M059J (cell line): ENCODE data around the gene PODXL2. TPM values are rescaled to one million over a fixed set of nuclear protein-coding genes. Genes with fewer than 3 reads are reported as not detected.
"Not testable (repeated sequence)": the region's sequence is repeated elsewhere in the genome, so short reads cannot be mapped to it uniquely, and the experiment has no call there.

Experiments used
- DNase-seq: peaks from one replicate; pipeline ENCODE4 v3.0.0-alpha.2; 2012; ENCODE audit warnings: low read depth
- total RNA-seq: library from RNA; depleted of rRNA; stranded (reverse); fragments of >200 nt; shearing (Covaris generic); gene quantifications from 2 replicates; pipeline ENCODE4 v1.2.3, GENCODE V29; 2014

The PODXL2 gene
- total RNA-seq, 1 experiment from 2014 or later = 19.9 TPM

DNA sequence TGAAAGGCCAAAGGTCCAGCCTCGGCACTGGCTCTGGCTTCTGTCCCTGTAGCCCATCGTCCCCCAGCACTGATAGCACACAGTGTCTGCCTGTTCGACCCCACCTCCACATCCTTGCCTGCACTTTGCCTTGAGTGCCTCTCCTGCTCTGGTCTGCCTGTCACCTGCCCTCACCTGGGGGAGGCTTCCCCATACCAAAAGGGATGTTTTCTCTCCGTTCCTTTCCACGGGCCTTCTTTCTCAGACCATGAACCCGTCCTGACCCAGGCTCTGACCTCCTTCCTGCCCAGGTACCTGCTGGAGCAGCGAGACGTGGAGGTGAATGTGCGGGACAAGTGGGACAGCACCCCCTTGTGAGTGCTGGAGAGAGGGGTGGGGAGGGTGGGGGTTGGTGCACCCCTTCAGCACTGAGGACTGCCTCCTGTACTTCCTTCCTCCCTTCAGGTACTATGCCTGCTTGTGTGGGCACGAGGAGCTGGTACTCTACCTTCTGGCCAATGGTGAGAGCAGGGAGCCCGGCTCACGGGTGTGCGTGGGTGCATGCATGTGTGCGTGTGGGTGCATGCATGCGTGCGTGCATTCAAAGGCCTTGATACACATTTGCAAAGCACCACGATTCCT, 45.2 kb downstream of the PODXL2 start:
- DNase-seq = no peak

DNA sequence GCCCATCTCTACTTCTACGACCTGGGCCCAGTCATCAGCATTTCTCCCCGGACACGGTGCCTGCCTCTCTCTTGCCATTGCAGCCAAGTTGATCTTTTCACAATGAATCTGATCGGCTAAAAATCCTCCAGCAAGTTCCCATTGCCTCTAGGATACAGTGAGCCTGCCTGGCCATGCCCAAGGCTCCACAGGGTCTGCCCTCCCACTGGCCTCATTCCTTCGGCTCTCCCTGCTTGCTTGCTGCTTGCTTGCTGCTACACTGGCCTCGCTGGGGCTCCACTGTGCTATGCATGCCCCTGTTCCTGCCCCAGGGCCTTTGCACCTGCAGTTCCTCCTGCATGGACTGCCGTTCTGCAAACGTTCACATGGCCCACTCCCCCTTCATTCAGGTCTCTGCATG, 45.8 kb downstream of the PODXL2 start:
- DNase-seq = no peak

DNA sequence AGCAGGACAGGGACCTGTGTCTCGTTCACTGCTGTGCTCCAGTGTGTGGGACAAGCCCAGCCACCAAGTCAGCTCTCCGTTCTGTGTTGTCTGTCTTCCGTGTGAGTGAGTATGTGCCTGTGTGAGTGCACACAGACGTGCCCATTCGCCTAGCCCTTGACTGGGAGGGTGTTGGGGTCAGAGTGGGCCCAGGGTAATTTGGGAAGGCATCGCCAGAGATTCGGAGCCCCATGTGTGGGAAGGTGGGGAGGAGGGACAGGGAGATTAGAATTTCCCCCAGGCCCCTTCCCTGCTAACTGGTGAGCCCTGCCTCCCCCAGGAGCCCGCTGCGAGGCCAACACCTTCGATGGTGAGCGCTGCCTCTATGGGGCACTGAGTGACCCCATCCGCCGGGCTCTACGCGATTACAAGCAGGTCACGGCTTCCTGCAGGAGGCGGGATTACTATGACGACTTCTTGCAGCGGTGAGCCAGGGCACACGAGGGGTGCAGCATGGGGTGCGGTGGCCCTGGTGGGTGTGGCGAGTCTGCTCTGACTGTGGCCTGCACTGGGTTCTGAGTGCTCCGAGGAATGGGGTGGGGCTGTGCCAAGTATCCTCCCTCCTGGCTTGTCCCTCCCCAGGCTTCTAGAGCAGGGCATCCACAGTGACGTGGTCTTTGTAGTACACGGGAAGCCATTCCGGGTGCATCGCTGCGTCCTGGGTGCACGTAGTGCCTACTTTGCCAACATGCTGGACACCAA, 46.8 kb downstream of the PODXL2 start:
- DNase-seq = no peak

DNA sequence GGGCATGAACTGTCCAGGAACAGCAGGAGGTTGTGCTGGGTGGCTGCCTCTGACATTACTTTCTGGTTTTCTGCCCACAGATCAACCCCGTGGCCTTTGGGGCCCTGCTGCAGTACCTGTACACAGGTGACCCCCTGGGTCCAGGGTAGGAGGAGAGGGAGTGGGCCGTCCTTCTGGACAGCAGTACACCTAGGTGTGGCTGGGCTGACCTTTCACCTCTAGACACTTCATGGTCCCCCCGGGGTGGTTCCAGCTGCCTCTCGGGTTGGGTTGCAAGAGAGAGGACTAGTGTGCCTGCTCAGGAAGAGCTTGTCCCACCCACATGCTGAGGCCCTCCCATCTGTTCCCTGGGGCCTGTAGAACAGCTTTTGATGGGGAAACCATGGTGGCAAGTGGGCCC, 47.5 kb downstream of the PODXL2 start:
- DNase-seq = no peak

DNA sequence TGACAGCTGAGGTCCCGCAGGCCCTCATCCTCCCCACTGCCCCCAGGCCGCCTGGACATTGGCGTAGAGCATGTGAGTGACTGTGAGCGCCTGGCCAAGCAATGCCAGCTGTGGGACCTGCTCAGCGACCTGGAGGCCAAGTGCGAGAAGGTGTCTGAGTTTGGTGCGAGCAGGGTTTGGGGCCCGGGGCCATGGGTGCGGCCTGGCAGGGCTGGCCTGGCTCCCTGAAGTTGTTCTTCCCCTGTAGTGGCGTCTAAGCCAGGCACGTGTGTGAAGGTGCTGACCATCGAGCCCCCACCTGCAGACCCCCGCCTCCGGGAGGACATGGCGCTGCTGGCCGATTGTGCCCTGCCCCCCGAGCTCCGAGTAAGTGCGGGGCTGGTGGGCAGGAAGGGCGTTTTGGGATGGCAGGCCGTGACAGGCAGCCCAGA, 48.0 kb downstream of the PODXL2 start:
- no peak for DNase-seq

DNA sequence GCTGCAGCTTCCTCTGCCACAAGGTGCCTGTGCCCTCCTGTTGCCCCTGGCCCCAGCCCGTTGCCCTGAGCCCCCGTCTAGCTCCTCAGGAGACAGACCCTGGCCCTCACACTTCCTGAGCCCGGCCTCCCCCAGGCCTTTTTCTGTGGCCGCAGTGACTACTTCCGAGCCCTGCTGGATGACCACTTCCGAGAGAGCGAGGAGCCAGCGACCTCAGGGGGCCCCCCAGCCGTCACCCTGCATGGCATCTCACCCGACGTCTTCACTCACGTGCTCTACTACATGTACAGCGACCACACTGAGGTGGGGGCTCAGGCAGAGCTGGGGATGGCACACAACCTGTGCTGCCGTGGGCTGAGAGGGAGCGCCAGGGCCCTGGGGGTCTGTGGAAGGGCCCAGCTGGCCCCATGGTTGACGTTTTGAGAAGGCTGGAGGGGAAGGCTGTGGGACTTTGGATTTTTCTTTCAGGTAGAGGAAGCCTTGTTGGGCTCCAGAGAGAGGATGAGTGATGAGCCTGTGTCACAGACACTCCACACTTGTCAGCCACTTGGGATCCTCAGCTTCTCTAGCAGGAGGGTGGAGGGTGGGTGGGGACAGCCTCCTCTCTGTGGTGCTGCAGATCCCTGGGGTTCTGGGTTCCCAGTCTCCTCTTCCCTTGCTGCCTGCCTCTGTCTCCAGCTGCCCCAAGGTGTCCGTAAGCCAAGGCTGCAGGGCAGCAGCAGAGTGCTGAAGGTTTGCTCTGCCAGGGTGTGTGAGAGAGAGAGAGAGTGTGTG, 48.7 kb downstream of the PODXL2 start:
- DNase-seq = no peak

DNA sequence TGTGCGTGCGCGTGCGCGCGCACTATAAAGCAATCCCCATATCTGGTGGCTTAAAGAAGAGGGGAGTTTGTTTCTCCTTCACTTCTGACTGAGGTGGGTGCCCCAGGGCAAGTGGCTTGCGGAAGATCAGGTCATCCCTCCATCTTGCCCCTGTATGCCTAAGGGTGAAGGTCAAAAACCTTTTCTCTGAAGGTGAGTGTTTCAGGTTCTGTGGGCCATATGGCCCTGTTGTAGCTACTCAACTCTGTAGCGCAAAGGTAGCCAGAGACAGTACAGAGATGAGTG, 49.3 kb downstream of the PODXL2 start:
- DNase-seq = no peak

DNA sequence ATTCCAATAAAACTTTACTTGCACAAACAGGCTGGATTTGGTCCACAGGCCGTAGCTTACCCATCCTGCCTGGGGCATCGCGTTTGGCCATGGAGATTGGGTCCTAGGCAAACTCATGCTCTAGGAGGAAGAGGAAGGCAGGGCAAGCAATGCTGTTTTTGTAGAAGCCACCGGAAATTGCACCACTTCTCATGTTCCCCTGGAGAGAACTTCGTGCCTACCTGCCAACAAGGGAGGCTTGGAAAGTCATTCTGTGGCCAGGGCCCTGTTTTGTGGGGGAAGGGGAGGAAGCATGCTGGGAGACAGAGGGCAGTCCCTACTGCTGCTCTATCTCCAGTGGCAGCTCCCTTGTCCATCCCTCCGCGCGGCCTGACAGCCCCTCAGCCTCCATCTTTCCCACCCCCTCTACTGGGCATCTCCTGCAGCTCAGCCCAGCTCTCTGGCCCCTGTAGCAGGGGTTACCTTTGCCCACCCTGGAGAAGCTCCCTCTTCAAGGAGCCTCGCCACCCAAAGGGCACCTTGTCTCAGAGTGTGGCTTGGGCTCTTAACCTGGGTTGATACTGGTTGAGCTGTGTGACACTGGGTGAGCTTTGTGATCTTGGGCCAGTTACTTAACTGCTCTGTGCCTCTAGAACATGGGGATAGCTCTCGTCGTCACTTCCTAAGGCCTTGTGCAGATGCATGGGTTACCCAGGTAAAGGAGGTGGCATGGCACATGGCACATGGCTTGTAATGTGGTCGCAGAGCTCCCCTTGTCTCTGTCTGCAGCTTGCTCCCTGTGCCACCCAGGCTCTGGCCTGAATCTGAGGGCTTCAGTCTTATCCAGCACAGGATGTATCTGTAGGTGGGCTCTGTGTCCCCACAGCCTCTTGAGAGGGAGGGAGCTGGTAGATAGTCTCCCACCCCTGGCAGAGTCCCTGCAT, 49.9 kb downstream of the PODXL2 start:
- DNase-seq = no peak

DNA sequence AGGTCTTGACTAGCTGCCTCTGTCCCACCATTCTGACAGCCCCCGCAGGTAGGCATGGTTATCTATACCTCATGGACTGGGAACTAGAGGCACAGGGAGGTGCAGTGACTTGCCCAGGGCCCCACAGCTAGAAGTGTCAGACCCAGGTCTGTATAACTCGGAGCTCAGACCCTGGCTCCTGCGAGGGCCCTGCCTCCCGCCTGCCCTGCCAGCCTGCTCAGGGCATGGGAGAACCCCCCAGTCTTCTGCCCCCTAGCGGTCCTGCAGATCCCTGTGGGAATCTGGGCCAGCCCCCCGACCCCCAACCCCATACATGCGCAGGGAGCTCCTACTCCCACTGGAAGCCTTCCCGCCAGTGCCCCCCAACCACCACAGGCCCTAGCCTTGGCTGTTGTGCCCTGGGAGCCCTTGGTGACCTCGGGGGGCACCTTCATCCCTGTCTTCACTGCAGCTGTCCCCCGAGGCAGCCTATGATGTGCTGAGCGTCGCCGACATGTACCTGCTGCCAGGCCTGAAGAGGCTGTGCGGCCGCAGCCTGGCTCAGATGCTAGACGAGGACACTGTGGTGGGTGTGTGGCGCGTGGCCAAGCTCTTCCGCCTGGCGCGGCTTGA, 50.7 kb downstream of the PODXL2 start:
- no peak for DNase-seq

DNA sequence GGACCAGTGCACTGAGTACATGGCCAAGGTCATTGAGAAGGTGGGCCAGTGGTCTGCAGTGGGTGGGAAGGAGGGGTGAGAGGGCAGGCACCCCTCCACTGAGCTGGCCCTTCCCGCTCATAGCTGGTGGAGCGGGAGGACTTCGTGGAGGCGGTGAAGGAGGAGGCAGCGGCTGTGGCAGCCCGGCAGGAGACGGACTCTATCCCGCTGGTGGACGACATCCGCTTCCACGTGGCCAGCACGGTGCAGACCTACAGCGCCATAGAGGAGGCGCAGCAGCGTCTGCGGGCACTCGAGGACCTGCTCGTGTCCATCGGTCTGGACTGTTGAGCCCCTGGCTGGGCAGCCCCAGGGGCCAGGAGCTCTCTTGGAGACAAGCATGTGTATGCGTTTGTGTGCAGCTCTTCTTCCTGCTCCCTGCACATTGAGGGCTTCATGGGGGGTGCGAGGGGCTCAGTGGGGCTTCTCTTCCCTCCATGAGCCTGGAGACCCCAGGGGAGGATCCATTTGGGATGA, 51.2 kb downstream of the PODXL2 start:
- no peak for DNase-seq

DNA sequence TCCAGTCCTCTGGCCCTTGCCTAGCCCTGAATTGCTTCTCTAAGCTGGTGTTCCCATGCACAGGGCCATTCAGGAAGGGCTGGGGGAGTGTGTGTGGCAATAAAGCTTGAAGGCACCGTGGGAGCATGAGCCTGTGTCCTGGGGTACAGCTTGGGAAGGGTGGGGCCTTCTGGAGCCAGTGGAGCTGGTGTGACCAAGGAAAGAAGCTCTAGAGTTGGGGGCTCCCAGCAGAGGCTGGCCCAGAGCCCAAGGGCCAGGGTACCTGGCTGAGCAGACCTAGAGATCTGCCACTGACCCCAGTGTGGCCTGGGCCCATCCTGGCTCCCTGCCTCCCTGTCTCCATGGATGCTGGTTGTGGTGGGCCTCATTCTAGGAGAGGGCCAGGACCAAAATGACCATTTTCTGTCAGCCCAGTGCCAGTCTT, 51.8 kb downstream of the PODXL2 start:
- DNase-seq = no peak

DNA sequence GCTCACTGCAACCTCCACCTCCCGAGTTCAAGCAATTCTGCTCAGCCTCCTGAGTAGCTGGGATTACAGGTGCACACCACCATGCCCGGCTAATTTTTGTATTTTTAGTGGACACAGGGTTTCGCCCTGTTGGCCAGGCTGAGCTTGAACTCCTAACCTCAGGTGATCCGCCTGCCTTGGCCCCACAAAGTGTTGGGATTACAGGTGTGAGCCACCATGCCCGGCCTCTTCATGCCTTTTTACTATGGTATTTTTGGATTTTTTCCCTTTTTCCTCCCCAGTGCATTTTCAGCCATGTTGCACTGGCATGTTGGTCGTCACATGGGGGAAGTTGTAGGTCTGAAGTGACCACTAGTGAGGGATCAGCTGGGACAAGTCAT, 53.2 kb downstream of the PODXL2 start:
- not testable (repeated sequence) for DNase-seq

DNA sequence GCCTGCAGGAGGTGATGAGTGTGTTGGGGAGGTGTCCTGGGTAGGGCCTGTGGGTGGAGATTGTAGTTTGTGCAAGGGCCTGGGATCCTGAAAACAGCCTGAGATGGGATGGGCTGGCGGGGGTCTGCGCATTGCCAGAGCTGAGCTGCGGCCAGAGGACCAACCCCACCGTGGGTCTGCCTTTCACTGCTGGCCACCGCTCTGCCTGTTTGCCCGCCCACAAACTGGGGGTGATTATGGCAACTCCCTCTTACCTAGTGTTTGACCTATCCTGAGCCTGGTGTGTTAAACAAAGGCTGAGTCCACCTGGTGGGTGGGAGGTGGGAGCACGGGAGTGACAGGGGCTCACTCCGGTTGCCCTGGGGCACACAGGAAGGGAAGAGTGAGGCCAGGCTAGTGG, 53.6 kb downstream of the PODXL2 start:
- DNase-seq = no peak

DNA sequence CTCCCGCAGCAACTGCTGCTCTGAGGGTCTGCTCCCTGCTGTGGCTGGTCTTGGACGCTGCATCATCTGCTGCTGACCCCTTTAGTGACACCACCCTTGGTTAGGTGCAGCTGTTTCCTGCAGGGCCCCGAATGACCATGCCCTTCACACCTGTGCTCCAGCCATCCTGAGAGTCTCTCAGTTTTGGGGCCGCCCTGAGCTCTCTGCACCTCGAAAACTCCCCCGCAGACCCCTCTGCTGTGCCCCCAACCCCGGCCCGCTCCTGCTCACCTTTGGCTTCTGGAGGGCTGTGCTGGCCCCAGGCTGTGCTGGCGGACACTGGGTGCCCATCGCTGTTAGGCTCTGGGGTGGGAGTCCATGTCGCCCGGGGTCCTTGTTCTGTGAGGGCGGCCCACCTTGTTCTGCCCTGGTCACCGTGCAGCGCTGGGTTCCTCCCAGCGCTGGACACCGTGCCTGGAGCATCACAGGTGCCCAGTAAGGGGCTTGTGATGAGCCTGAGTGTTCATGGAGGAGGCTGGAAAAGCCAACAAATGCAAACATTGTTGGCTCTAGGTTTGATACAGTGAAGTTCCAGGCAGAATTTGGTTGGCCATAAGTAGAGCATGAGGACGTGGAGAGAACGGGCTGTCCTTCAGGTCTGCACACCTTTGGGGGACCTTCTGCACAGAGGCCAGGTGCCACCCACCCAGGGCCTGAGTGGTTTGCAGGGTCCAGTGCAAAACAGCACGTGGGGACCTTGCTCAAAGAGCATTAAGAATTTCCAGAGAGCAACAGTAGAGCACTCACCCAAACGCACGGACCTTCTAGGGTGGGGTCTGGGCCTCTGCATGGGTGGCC, 56.1 kb downstream of the PODXL2 start:
- no peak for DNase-seq

DNA sequence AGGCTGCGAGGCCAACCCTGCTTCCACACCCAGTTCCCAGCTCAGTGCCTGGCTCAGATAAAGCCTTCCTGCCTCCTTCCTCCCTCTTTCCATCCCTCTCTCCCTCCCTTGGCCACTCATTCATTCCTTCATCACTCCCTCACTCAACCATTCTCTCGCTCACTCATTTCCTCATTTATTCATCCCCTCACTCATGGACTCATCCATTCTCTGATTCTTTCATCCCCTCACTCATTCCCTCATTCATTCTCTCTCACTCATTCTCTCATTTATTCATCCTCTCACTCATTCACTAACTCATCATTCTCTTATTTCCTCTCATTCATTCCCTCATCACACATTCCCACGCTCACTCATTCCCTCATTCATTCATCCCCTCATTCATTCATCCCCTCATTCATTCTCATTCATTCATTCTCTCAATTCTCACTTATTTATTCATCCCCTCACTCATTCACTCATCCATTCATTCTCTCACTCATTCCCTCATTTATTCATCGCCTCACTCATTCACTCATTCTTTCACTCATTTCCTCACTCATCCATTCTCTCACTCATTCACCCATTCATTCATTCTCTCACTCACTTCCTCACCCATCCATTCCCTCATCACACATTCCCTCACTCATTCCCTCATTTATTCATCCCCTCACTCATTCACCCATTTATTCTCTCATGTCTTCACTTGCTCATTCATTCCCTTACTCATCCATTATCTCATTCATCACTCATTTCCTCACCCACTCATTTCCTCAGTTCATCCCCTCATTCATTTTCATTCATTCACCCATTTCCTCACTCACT, 56.9 kb downstream of the PODXL2 start:
- DNase-seq = peak; percentile 29

DNA sequence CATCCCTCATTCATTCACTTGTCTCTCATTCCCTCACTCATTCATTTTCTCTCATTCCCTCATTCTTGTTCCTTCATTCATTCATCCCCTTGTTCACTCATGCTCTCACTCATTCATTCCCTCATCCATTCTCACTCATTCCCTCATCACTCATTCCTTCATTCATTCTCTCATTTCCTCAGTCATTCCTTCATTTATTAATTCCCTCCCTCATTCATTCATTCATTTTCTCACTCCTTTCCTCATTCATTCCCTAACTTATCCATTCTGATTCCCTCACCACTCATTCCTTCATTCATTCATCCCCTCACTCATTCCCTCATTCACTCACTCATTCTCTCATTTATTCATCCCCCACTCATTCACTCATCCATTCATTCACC, 57.5 kb downstream of the PODXL2 start:
- DNase-seq = no peak

DNA sequence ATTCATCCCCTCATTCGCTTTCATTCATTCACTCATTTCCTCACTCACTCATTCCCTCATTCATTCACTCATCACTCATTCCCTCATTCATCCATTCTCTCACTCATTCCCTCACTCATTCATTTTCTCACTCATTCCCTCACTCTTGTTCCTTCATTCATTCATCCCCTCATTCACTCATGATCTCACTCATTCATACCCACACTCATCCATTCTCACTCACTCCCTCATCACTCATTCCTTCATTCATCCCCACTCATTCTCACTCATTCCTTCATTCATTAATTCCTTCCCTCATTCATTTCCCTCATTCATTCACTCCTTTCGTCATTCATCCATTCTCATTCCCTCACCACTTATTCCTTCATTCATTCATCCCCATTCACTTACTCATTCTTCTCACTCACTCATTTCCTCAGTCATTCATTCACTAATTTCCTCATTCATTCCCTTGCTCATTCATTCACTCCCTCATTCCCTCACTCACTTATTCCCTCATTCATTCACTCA, 58.3 kb downstream of the PODXL2 start:
- no peak for DNase-seq

DNA sequence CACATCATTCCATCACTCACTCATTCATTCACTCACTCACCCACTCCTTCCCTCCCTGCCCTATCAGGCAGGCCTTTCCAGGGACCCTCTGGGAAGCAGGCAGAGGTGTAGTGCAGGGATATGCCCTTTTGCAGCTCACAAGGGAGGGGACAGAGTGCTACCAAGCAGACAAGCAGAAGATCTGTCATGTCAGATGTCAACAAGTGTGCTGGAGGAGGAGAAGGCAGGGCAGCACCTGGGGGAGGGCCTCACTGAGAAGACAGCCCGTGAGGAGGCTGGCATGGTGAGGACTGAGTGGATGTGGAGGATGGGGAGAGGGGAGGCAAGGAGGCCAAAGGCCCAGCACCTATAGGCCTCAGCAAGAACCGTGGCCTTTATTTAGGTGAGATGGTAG, 59.0 kb downstream of the PODXL2 start:
- no peak for DNase-seq
